K562 (cell line): ENCODE measurements around the gene SH2D4B. TPM values are rescaled to one million over a fixed set of nuclear protein-coding genes. Genes with fewer than 3 reads are reported as not detected.

ENCODE experiments used
- ATAC-seq: fragments of 200-7000 bp; cut with Tn5 transposase; 3 replicates; pipeline ENCODE4 v1.9.1; 2020; ENCODE audit warnings: moderate library complexity
- BruUV-seq: library from RNA; stranded (reverse); fragments of 400-500 nt; replicated peaks from 2 replicates; lab custom pipeline; 2021; lab: Mats Ljungman, UMichigan
- CTCF ChIA-PET: fragments of 300-600 bp; formaldehyde crosslinking; extraction: SDS; loops from one replicate; lab custom pipeline; 2021; ENCODE audit warnings: low intra/inter-chr PET ratio; lab: Yijun Ruan, JAX
- POLR2A ChIA-PET: fragments of 300-600, 350-650 bp; sonication (Branson Sonifier 250); formaldehyde crosslinking; extraction: SDS; loops from one replicate; lab custom pipeline; 2021; ENCODE audit warnings: antibody characterized with exemption, inconsistent platforms; lab: Yijun Ruan, JAX
- DNase-seq, 4 experiments: peaks; one replicate each; pipeline versions ENCODE4 v3.0.0 to v3.0.0-alpha.2; 2011 to 2018; ENCODE audit warnings: low spot score in 3 of 4, mixed read lengths in 3 of 4; ENCODE audit errors: extremely low read depth in 1 of 4
- FAIRE-seq: peaks from 2 replicates; lab custom pipeline; 2011; peaks lifted over from hg19 to GRCh38; lab: Jason Lieb, UNC
- H2AFZ ChIP-seq: 2 replicates; pipeline ENCODE4 v1.6.0; 2011; ENCODE audit warnings: low read depth, low read length, control low read depth, inconsistent platforms
- H3K27ac ChIP-seq: fragments of 200-600 bp; 3 replicates; pipeline ENCODE4 v1.8.0; 2011; ENCODE audit warnings: low read depth, mild to moderate bottlenecking, control low read depth, inconsistent platforms, low read length, moderate library complexity, mixed read lengths; ENCODE audit errors: extremely low read depth
- H3K27me3 ChIP-seq, 2 experiments: fragments of 300-600 bp in 1 of 2; 2 replicates in 1 of 2; 3 replicates in 1 of 2; pipeline versions ENCODE4 v1.6.0 to v1.8.0; 2011; ENCODE audit warnings: inconsistent platforms in 2 of 2, low read length in 2 of 2, mild to moderate bottlenecking in 1 of 2, mixed read lengths in 1 of 2, moderate library complexity in 1 of 2; ENCODE audit not compliant: control insufficient read depth in 2 of 2, insufficient read depth in 2 of 2
- H3K36me3 ChIP-seq: fragments of 300-600 bp; 3 replicates; pipeline ENCODE4 v1.8.0; 2011; ENCODE audit warnings: mild to moderate bottlenecking, low read length, inconsistent platforms; ENCODE audit not compliant: control insufficient read depth, insufficient read depth
- H3K4me1 ChIP-seq, 2 experiments: fragments of 200-600 bp in 1 of 2; replicated peaks in 1 of 2; 2 replicates in 1 of 2; 3 replicates in 1 of 2; pipeline versions ENCODE4 v1.5.1 to v1.8.0; 2011; ENCODE audit warnings: inconsistent platforms in 2 of 2, low read length in 2 of 2, mild to moderate bottlenecking in 1 of 2, mixed read lengths in 1 of 2, moderate library complexity in 1 of 2; ENCODE audit not compliant: control insufficient read depth in 2 of 2, insufficient read depth in 2 of 2
- H3K4me2 ChIP-seq: 2 replicates; pipeline ENCODE4 v1.6.1; 2011; ENCODE audit warnings: low read length, control low read depth, inconsistent platforms, mixed read lengths; ENCODE audit not compliant: insufficient read depth
- H3K4me3 ChIP-seq: fragments of 200-600 bp; sonication (generic), shearing (Covaris generic); 2 replicates; pipeline ENCODE4 v1.5.1; 2016; ENCODE audit warnings: control low read depth, inconsistent platforms
- H3K79me2 ChIP-seq: fragments of 200-600 bp; 3 replicates; pipeline ENCODE4 v1.8.0; 2011; ENCODE audit warnings: low read length, inconsistent platforms; ENCODE audit not compliant: control insufficient read depth, insufficient read depth
- H3K9ac ChIP-seq, 2 experiments: 2 replicates each; pipeline versions ENCODE4 v1.6.0 to v1.6.1; 2011; ENCODE audit warnings: low read depth in 2 of 2, low read length in 2 of 2, control low read depth in 1 of 2, inconsistent platforms in 1 of 2, mild to moderate bottlenecking in 1 of 2, mixed read lengths in 1 of 2; ENCODE audit not compliant: insufficient read depth in 1 of 2
- H3K9me1 ChIP-seq: one replicate; pipeline ENCODE4 v1.6.0; 2011; ENCODE audit warnings: inconsistent platforms, mild to moderate bottlenecking, low read length, moderate library complexity; ENCODE audit not compliant: control insufficient read depth, insufficient read depth
- H3K9me3 ChIP-seq: replicated peaks from 2 replicates; pipeline ENCODE4 v1.5.1; 2011; ENCODE audit warnings: low read depth, low read length, inconsistent platforms; ENCODE audit not compliant: control insufficient read depth, insufficient read depth
- H4K20me1 ChIP-seq: replicated peaks from 2 replicates; pipeline ENCODE4 v1.6.1; 2011; ENCODE audit warnings: low read length, inconsistent platforms, mixed read lengths; ENCODE audit not compliant: control insufficient read depth, insufficient read depth
- MAFG ChIP-seq: fragments of 450-650 bp; conservative IDR thresholded peaks from 2 replicates; pipeline ENCODE4 v1.6.1; 2016; ENCODE audit warnings: missing genetic modification characterization, missing compliant biosample characterization
- PPARD ChIP-seq: fragments of 250-450 bp; sonication (Bioruptor Pico); IDR thresholded peaks from 2 replicates; pipeline ENCODE4 v1.8.0; 2022; ENCODE audit warnings: inconsistent platforms, mild to moderate bottlenecking, moderate library complexity
- ZNF592 ChIP-seq: fragments of 450-650 bp; IDR thresholded peaks from 2 replicates; pipeline ENCODE4 v1.6.1; 2017; ENCODE audit warnings: antibody characterized with exemption, mild to moderate bottlenecking
- ZNF76 ChIP-seq: fragments of 250-450 bp; sonication (Bioruptor Pico); IDR thresholded peaks from 2 replicates; pipeline ENCODE4 v1.4.0; 2020; ENCODE audit warnings: mild to moderate bottlenecking, moderate library complexity, borderline replicate concordance
- WGBS: fragments of 100-300 bp; shearing (Covaris generic); methylation state at CpG from one replicate; pipeline ENCODE4 v1.1.6; 2016; ENCODE audit warnings: low coverage, mixed read lengths; ENCODE audit not compliant: insufficient coverage; ENCODE audit errors: missing lambda C conversion rate; 5-methylcytosine and 5-hydroxymethylcytosine counted together
- in situ Hi-C: fragments of 300-500 bp; cut with MboI; formaldehyde crosslinking; loops from 4 replicates; pipeline ENCODE4 v1.15.0; 2018; ENCODE audit warnings: inconsistent platforms, mixed read lengths
- intact Hi-C: fragments of 100-400 bp; cut with micrococcal nuclease; formaldehyde crosslinking; loops from 2 replicates; pipeline ENCODE4 v1.14.2; 2022
- polyA plus RNA-seq, 8 experiments: library from polyadenylated mRNA; depleted of rRNA in 4 of 8; stranded (reverse) in 5 of 8; unstranded in 3 of 8; fragments of >200 nt; fragmentation: Nextera tagmentation in 2 of 8; fragmentation: Illumina TruSeq in 1 of 8; extraction: Ambion mirVana in 2 of 8; extraction: Trizol in 1 of 8; gene quantifications; 2 replicates each; pipeline versions ENCODE4 v1.2.1 to v1.2.3, GENCODE V29; 2011 to 2014; ENCODE audit warnings: inconsistent platforms in 1 of 8, missing spikeins in 1 of 8
- total RNA-seq, 7 experiments: library from RNA; depleted of rRNA in 6 of 7; stranded (reverse); fragments of >200 nt in 6 of 7; fragmentation: Illumina TruSeq in 2 of 7; extraction: Trizol in 2 of 7; gene quantifications; 2 replicates each; pipeline versions ENCODE4 v1.2.1 to v1.2.3, GENCODE V29; 2011 to 2021; ENCODE audit warnings: low replicate concordance in 1 of 7
- TF ChIP-seq, protein P1 (sequence below): fragments of 250-450 bp; sonication (Bioruptor Pico); IDR thresholded peaks from 2 replicates; pipeline ENCODE4 v1.9.0; 2021; ENCODE audit warnings: mild to moderate bottlenecking, inconsistent platforms

The SH2D4B gene
- total and polyA plus RNA-seq, 9 of the 15 experiments (the other 6 are each of a cell fraction or from before 2014, with no cell fraction given) = 0.03 to 0.14 (median 0.04) TPM; not detected in 4

DNA sequence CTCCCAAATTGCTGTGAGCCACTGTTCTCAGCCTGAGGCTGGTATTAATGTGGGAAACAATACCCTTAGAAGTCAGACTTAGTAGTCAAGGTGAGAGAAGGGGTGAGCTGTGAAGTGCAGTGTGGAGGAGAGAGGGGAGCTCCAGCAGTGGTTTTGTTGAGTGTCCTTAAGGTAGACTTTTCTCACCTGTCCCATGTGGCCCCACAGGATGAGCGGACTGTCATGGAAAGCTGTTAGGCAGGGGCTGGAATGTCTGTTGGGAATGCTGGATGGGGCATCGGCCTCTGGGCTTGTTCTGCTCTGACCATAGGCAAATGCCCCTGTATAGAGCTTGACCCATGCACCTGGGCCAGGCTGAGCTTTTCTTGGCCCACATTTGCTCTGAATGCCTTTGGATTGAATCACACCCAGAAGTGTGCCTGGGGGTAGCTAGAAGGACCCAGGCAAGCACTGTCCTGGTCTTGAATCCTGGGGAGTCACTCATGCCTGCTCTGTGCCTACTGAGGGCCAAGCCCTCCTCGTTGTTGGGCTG is 36.3 kb upstream of the SH2D4B start:
- no TSS peak for BruUV-seq
- Histone ChIP-seq H3K4me1 (peaks cover 83 to 84% of the 10 kb centered on the region in 2 experiments), H4K20me1 (peaks cover 7% of the 10 kb centered on the region), H3K4me3 (no peak overlapping the region), H3K79me2 (peaks cover 94% of the 10 kb centered on the region), H3K9me1 (peaks cover 7% of the 10 kb centered on the region), H3K4me2 (no peak overlapping the region), H3K9ac (peak overlapping the region in 1 of 2 experiments; percentile 14; a peak in 1 of 4 replicates), H3K27ac (no peak overlapping the region; the same call in 2 of the 3 replicates), H3K27me3 (no peaks in the 10 kb centered on the region), H2AFZ (no peak overlapping the region), H3K9me3 (peaks cover 7% of the 10 kb centered on the region), H3K36me3 (peaks cover 58% of the 10 kb centered on the region)
- ATAC-seq (no peak), FAIRE-seq (no peak), DNase-seq (no peak)
- ChIA-PET POLR2A (interaction anchor here (0.6 to 1.2 kb wide), 5 partner anchors 12 to 92 kb away, joined by 3 to 4 read pairs (median 3); no protein-coding TSS in a partner anchor), CTCF (no interaction called here)
- WGBS = 87% methylated on average over 3 of the region's 3 CpGs
- in situ Hi-C loops (loop anchor here (10.0 kb wide), 1 partner anchor 117 kb away; no protein-coding TSS in a partner anchor), intact Hi-C loops (no loop called here)
- TF ChIP-seq ZNF592 (peak; percentile 14; the same call in 1 of the 2 replicates), MAFG (no peak), PPARD (CRISPR knock-in tag) (no peak), ZNF76 (CRISPR knock-in tag) (no peak)
- TF ChIP-seq, protein P1, sequence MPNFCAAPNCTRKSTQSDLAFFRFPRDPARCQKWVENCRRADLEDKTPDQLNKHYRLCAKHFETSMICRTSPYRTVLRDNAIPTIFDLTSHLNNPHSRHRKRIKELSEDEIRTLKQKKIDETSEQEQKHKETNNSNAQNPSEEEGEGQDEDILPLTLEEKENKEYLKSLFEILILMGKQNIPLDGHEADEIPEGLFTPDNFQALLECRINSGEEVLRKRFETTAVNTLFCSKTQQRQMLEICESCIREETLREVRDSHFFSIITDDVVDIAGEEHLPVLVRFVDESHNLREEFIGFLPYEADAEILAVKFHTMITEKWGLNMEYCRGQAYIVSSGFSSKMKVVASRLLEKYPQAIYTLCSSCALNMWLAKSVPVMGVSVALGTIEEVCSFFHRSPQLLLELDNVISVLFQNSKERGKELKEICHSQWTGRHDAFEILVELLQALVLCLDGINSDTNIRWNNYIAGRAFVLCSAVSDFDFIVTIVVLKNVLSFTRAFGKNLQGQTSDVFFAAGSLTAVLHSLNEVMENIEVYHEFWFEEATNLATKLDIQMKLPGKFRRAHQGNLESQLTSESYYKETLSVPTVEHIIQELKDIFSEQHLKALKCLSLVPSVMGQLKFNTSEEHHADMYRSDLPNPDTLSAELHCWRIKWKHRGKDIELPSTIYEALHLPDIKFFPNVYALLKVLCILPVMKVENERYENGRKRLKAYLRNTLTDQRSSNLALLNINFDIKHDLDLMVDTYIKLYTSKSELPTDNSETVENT (CRISPR knock-in tag) = 0 out of 2 replicates have a peak, but pooled peaks have one; percentile 20
